Mesenchymal stem cell (in vitro differentiated cells and primary cell): ENCODE results near the gene SPEG.
A peak's percentile ranks its signal among the peaks of the same experiment; 100 is the strongest.
"Not testable (repeated sequence)": the region's sequence is repeated elsewhere in the genome, so short reads cannot be mapped to it uniquely, and the experiment has no call there.

Experiments
- DNase-seq: peaks from one replicate; pipeline ENCODE4 v3.0.0-alpha.2; 2013
- H2AFZ ChIP-seq: one replicate; pipeline ENCODE4 v1.6.1; 2013; ENCODE audit warnings: low read depth, mild to moderate bottlenecking, control low read depth, inconsistent platforms, low read length, moderate library complexity
- H2AK5ac ChIP-seq: 2 replicates; pipeline ENCODE4 v1.6.1; 2013; ENCODE audit warnings: low read length, moderate library complexity, mild to moderate bottlenecking, inconsistent platforms; ENCODE audit not compliant: severe bottlenecking
- H2BK120ac ChIP-seq: one replicate; pipeline ENCODE4 v1.6.1; 2013; ENCODE audit warnings: low read depth, mild to moderate bottlenecking, inconsistent platforms, low read length, moderate library complexity
- H2BK12ac ChIP-seq, 2 experiments: one replicate each; pipeline ENCODE4 v1.6.1; 2013; ENCODE audit warnings: inconsistent platforms in 2 of 2, low read length in 2 of 2, mild to moderate bottlenecking in 2 of 2, moderate library complexity in 2 of 2, control low read depth in 1 of 2
- H2BK15ac ChIP-seq: one replicate; pipeline ENCODE4 v1.6.1; 2013; ENCODE audit warnings: mild to moderate bottlenecking, low read depth, inconsistent platforms; ENCODE audit not compliant: poor library complexity, severe bottlenecking
- H2BK5ac ChIP-seq: 2 replicates; pipeline ENCODE4 v1.6.1; 2013; ENCODE audit warnings: low read depth, mild to moderate bottlenecking, low read length, control low read depth, inconsistent platforms; ENCODE audit not compliant: poor library complexity, severe bottlenecking
- H3K14ac ChIP-seq, 2 experiments: one replicate each; pipeline ENCODE4 v1.6.1; 2013; ENCODE audit warnings: inconsistent platforms in 2 of 2, low read length in 2 of 2, control low read depth in 1 of 2, mild to moderate bottlenecking in 1 of 2, moderate library complexity in 1 of 2
- H3K18ac ChIP-seq, 2 experiments: one replicate each; pipeline ENCODE4 v1.6.1; 2013; ENCODE audit warnings: inconsistent platforms in 2 of 2, low read length in 2 of 2, control low read depth in 1 of 2, low read depth in 1 of 2, mild to moderate bottlenecking in 1 of 2
- H3K23ac ChIP-seq, 2 experiments: one replicate each; pipeline ENCODE4 v1.6.1; 2013; ENCODE audit warnings: inconsistent platforms in 2 of 2, low read length in 2 of 2, mild to moderate bottlenecking in 2 of 2, moderate library complexity in 2 of 2, control low read depth in 1 of 2
- H3K27ac ChIP-seq: 2 replicates; pipeline ENCODE4 v1.5.1; 2013; ENCODE audit warnings: mild to moderate bottlenecking, moderate library complexity, low read length, control low read depth, inconsistent platforms; ENCODE audit not compliant: poor library complexity, severe bottlenecking
- H3K27me3 ChIP-seq, 2 experiments: 2 replicates each; pipeline versions ENCODE4 v1.6.1 to v1.7.0; 2013; ENCODE audit warnings: low read length in 2 of 2, mild to moderate bottlenecking in 2 of 2, moderate library complexity in 2 of 2, control low read depth in 1 of 2, inconsistent platforms in 1 of 2; ENCODE audit not compliant: control insufficient read depth in 1 of 2, insufficient read depth in 1 of 2
- H3K36me3 ChIP-seq, 2 experiments: 2 replicates each; pipeline versions ENCODE4 v1.6.1 to v1.7.0; 2013; ENCODE audit warnings: low read length in 2 of 2, control low read depth in 1 of 2, inconsistent platforms in 1 of 2, low read depth in 1 of 2, mild to moderate bottlenecking in 1 of 2; ENCODE audit not compliant: insufficient read depth in 2 of 2, control insufficient read depth in 1 of 2
- H3K4ac ChIP-seq, 2 experiments: one replicate each; pipeline ENCODE4 v1.6.1; 2013; ENCODE audit warnings: inconsistent platforms in 2 of 2, low read length in 2 of 2, mild to moderate bottlenecking in 2 of 2, moderate library complexity in 2 of 2, control low read depth in 1 of 2, low read depth in 1 of 2
- H3K4me1 ChIP-seq: 2 replicates; pipeline ENCODE4 v1.6.1; 2013; ENCODE audit warnings: low read depth, low read length, control low read depth; ENCODE audit not compliant: control insufficient read depth, insufficient read depth
- H3K4me2 ChIP-seq: 2 replicates; pipeline ENCODE4 v1.6.1; 2013; ENCODE audit warnings: low read length, mild to moderate bottlenecking, inconsistent platforms; ENCODE audit not compliant: poor library complexity, severe bottlenecking
- H3K4me3 ChIP-seq, 2 experiments: 2 replicates each; pipeline versions ENCODE4 v1.5.1 to v1.7.0; 2013; ENCODE audit warnings: low read length in 2 of 2, mild to moderate bottlenecking in 2 of 2, control low read depth in 1 of 2, low read depth in 1 of 2; ENCODE audit not compliant: insufficient read depth in 1 of 2
- H3K79me1 ChIP-seq: replicated peaks from 2 replicates; pipeline ENCODE4 v1.6.1; 2013; ENCODE audit warnings: mild to moderate bottlenecking, control low read depth, low read length, inconsistent platforms; ENCODE audit not compliant: poor library complexity, severe bottlenecking
- H3K9ac ChIP-seq: 2 replicates; pipeline ENCODE4 v1.7.0; 2013; ENCODE audit warnings: mild to moderate bottlenecking, low read length, moderate library complexity
- H3K9me3 ChIP-seq: 2 replicates; pipeline ENCODE4 v1.7.0; 2013; ENCODE audit warnings: mild to moderate bottlenecking, low read length; ENCODE audit not compliant: control insufficient read depth
- H4K8ac ChIP-seq: one replicate; pipeline ENCODE4 v1.6.1; 2013; ENCODE audit warnings: inconsistent platforms, mild to moderate bottlenecking, low read length, moderate library complexity
- H4K91ac ChIP-seq: one replicate; pipeline ENCODE4 v1.6.1; 2013; ENCODE audit warnings: mild to moderate bottlenecking, low read length, inconsistent platforms
- WGBS: methylation state at CpG from one replicate; pipeline ENCODE4 v1.1.7; 2013; ENCODE audit warnings: mixed read lengths; 5-methylcytosine and 5-hydroxymethylcytosine counted together

SPEG gene

GRCh38 chr2:219388907-219389156 is 45.8 kb upstream of the SPEG start:
- DNase-seq = no peak
- Histone ChIP-seq H3K23ac (no peak overlapping the region), H2BK5ac (no peak overlapping the region), H3K27ac (no peak overlapping the region), H3K18ac (peak overlapping the region in 1 of 2 experiments; percentile 45), H4K8ac (peak overlapping the region; percentile 69), H2BK15ac (no peak overlapping the region), H3K9ac (peak overlapping the region; percentile 85), H3K9me3 (no peaks in the 10 kb centered on the region), H3K4me3 (peak overlapping the region in 1 of 2 experiments; percentile 70), H3K4me1 (peaks cover 9% of the 10 kb centered on the region), H3K36me3 (peaks cover 24 to 29% of the 10 kb centered on the region in 2 experiments), H2BK120ac (no peak overlapping the region), H2AK5ac (no peak overlapping the region), H3K79me1 (peaks cover 12% of the 10 kb centered on the region), H3K4me2 (peak overlapping the region; percentile 70), H3K14ac (no peak overlapping the region), H2BK12ac (no peak overlapping the region), H3K4ac (peak overlapping the region in 1 of 2 experiments; percentile 48), H4K91ac (no peak overlapping the region), H2AFZ (peak overlapping the region; percentile 86), H3K27me3 (no peaks in the 10 kb centered on the region)
- 80% methylated on average over 6 of the region's 6 CpGs for WGBS

GRCh38 chr2:219392754-219393153 is 41.9 kb upstream of the SPEG start:
- Histone ChIP-seq H2BK15ac (no peak overlapping the region), H2BK5ac (no peak overlapping the region), H3K23ac (no peak overlapping the region), H3K27me3 (no peaks in the 10 kb centered on the region), H4K8ac (no peak overlapping the region), H3K79me1 (no peaks in the 10 kb centered on the region), H2AFZ (no peak overlapping the region), H3K9ac (no peak overlapping the region), H3K9me3 (no peaks in the 10 kb centered on the region), H3K36me3 (no peaks in the 10 kb centered on the region), H3K4me3 (no peak overlapping the region), H2BK120ac (no peak overlapping the region), H3K14ac (no peak overlapping the region), H3K4me1 (peaks cover under 1% of the 10 kb centered on the region), H3K27ac (no peak overlapping the region), H4K91ac (no peak overlapping the region), H3K4me2 (no peak overlapping the region), H2AK5ac (no peak overlapping the region), H2BK12ac (no peak overlapping the region), H3K18ac (no peak overlapping the region), H3K4ac (no peak overlapping the region)
- 91% methylated on average over 8 of the region's 9 CpGs for WGBS
- no peak for DNase-seq

GRCh38 chr2:219395056-219395455 is 39.6 kb upstream of the SPEG start:
- not testable (repeated sequence) for H2BK15ac ChIP-seq, H2BK120ac ChIP-seq, H3K27ac ChIP-seq, H3K18ac ChIP-seq, H3K4me3 ChIP-seq, H3K14ac ChIP-seq, H2AK5ac ChIP-seq, H3K9ac ChIP-seq, DNase-seq, H4K8ac ChIP-seq, H3K36me3 ChIP-seq, H3K4me1 ChIP-seq, H3K23ac ChIP-seq, H3K9me3 ChIP-seq, H2BK5ac ChIP-seq, H3K4ac ChIP-seq, H3K27me3 ChIP-seq, H3K79me1 ChIP-seq, H2AFZ ChIP-seq, H3K4me2 ChIP-seq, H2BK12ac ChIP-seq, H4K91ac ChIP-seq
- 96% methylated on average over 9 of the region's 9 CpGs for WGBS

- H2BK15ac ChIP-seq = no peak overlapping the region
- H3K27ac ChIP-seq = no peak overlapping the region
- H3K4me2 ChIP-seq = no peak overlapping the region
- DNase-seq = no peak
- no peak overlapping the region for H2BK120ac ChIP-seq
- no peaks in the 10 kb centered on the region for H3K36me3 ChIP-seq
- no peak overlapping the region for H3K4ac ChIP-seq
- no peaks in the 10 kb centered on the region for H3K27me3 ChIP-seq
- no peaks in the 10 kb centered on the region for H3K79me1 ChIP-seq
- no peak overlapping the region for H2BK5ac ChIP-seq
- no peak overlapping the region for H2BK12ac ChIP-seq
- peaks cover 3% of the 10 kb centered on the region for H3K4me1 ChIP-seq
- H4K91ac ChIP-seq = no peak overlapping the region
- H3K14ac ChIP-seq = no peak overlapping the region
- no peak overlapping the region for H3K23ac ChIP-seq
- H3K9ac ChIP-seq = no peak overlapping the region
- no peak overlapping the region for H2AFZ ChIP-seq
- no peak overlapping the region for H4K8ac ChIP-seq
- H3K18ac ChIP-seq = no peak overlapping the region
- 98% methylated on average over 3 of the region's 3 CpGs for WGBS
- no peaks in the 10 kb centered on the region for H3K9me3 ChIP-seq
- no peak overlapping the region for H2AK5ac ChIP-seq
- no peak overlapping the region for H3K4me3 ChIP-seq
These were observed 39.0 kb upstream of the SPEG start for GRCh38 chr2:219395609-219396008.
